Neural crest cell (in vitro differentiated cells): Measurements from ENCODE around the gene CYB561D2. TPM values are rescaled to one million over a fixed set of nuclear protein-coding genes. Genes with fewer than 3 reads are reported as not detected.

ENCODE experiments used
- DNase-seq: peaks from one replicate; pipeline ENCODE4 v3.0.0; 2021; ENCODE audit warnings: low read depth, mixed read lengths, low spot score
- H3K27ac Mint-ChIP-seq: one replicate; pipeline ENCODE4 v1.8.0; 2021; ENCODE audit warnings: mild to moderate bottlenecking, mixed read lengths; ENCODE audit not compliant: unreplicated experiment
- H3K27me3 Mint-ChIP-seq: 2 replicates; pipeline ENCODE4 v1.8.0; 2021; ENCODE audit warnings: low read depth, mild to moderate bottlenecking, mixed read lengths
- H3K36me3 Mint-ChIP-seq: 2 replicates; pipeline ENCODE4 v1.8.0; 2021; ENCODE audit warnings: low read depth, mild to moderate bottlenecking, mixed read lengths
- H3K4me1 Mint-ChIP-seq: 2 replicates; pipeline ENCODE4 v1.8.0; 2021; ENCODE audit warnings: mixed read lengths
- H3K4me3 Mint-ChIP-seq: one replicate; pipeline ENCODE4 v1.8.0; 2021; ENCODE audit warnings: mild to moderate bottlenecking, mixed read lengths
- H3K9me3 Mint-ChIP-seq: 2 replicates; pipeline ENCODE4 v1.8.0; 2021; ENCODE audit warnings: mixed read lengths
- total RNA-seq: library from RNA; stranded (reverse); gene quantifications from 2 replicates; pipeline ENCODE4 v1.2.1, GENCODE V29; 2021
- TF ChIP-seq, protein P1 (sequence below): fragments of 200-600 bp; sonication (generic); conservative IDR thresholded peaks from 2 replicates; pipeline ENCODE4 v1.5.0; 2021; ENCODE audit warnings: antibody characterized with exemption, mild to moderate bottlenecking

Gene CYB561D2
- total RNA-seq, 1 donor from 2014 or later = 11.7 TPM

DNA sequence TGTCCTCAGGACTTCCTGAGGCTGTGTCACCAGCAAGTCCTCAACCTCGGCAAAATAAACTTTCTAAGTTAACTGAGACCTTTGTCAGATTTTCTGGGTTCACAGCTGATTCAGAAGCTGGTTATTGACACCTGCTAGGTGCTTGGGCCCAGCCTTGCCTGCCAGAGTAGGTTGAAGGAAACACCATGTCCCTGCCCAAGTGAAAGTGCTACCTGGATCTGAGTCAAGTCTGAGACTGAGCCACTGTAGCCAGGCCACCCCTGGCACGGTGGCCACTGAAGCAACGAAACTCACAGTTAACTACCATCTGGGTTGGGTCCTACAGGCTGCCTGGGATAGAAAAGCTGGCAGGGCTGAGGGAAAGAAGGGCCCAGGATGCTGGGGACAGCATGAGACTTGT, 36.3 kb upstream of the CYB561D2 start:
- peak overlapping the region; percentile 8 for H3K4me3 Mint-ChIP-seq
- peaks cover 18% of the 10 kb centered on the region for H3K4me1 Mint-ChIP-seq
- H3K27ac Mint-ChIP-seq = no peak overlapping the region
- peaks cover 3% of the 10 kb centered on the region for H3K9me3 Mint-ChIP-seq
- no peaks in the 10 kb centered on the region for H3K27me3 Mint-ChIP-seq
- no peak for DNase-seq
- TF ChIP-seq, protein P1, sequence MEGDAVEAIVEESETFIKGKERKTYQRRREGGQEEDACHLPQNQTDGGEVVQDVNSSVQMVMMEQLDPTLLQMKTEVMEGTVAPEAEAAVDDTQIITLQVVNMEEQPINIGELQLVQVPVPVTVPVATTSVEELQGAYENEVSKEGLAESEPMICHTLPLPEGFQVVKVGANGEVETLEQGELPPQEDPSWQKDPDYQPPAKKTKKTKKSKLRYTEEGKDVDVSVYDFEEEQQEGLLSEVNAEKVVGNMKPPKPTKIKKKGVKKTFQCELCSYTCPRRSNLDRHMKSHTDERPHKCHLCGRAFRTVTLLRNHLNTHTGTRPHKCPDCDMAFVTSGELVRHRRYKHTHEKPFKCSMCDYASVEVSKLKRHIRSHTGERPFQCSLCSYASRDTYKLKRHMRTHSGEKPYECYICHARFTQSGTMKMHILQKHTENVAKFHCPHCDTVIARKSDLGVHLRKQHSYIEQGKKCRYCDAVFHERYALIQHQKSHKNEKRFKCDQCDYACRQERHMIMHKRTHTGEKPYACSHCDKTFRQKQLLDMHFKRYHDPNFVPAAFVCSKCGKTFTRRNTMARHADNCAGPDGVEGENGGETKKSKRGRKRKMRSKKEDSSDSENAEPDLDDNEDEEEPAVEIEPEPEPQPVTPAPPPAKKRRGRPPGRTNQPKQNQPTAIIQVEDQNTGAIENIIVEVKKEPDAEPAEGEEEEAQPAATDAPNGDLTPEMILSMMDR = no peak
- peaks cover 36% of the 10 kb centered on the region for H3K36me3 Mint-ChIP-seq

DNA sequence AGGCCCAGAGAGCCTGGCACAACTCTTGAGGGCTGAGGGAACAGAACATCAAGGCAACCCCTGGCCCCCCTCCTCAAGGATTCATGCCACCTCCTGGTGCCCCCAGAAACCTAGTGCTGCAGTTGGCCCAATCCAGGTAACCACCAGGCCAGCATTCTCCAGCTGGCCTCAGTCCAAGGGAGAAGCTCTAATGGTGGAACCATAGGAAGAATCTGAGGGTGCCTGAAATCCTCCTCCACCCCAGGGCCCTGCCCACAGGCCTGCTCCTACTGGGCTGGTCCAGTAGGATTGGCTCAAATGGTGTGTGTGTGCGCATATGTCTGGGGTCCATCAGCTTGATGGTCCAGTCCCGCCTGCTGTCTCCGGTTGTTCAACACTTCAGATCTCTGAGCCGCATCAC, 35.8 kb upstream of the CYB561D2 start:
- Mint-ChIP-seq H3K36me3 (peaks cover 36% of the 10 kb centered on the region), H3K27me3 (no peaks in the 10 kb centered on the region), H3K27ac (no peak overlapping the region), H3K9me3 (peaks cover 1% of the 10 kb centered on the region), H3K4me1 (peaks cover 23% of the 10 kb centered on the region), H3K4me3 (peak overlapping the region; percentile 82)
- DNase-seq = no peak
- TF ChIP-seq, protein P1 = no peak

DNA sequence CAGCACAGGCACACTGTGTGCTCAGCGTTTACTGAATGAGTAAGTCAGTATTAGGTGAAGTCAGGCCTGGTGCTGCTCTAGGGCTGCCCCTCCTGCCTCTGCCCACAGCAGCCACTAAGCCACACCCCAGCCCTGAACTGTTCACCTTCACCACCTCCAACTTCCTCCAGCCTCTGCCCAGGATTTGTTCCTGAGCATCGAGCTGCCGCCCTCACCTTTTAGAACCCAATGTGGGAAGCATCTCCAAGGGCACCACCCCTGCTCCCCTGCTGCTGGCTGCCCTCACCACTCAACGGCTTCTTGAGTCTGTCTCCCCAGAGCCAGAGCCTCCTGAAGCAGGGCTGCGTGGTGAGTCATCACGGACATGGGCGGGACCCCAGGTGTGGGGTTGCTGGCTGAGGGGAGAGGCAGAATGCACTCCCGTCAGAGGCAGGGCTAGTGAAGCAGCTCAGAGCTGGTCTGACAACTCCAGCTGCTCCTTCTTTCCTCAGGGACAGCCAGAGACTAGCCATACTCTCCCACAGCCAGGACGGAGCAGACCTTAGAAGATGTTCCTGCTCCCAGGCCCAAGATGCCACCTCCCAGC, 33.9 kb upstream of the CYB561D2 start:
- peak overlapping the region; percentile 38 for H3K4me3 Mint-ChIP-seq
- no peak for DNase-seq
- H3K27ac Mint-ChIP-seq = no peak overlapping the region

GRCh38 chr3:50317300-50317699, 33.4 kb upstream of the CYB561D2 start:
- Mint-ChIP-seq H3K36me3 (peaks cover 32% of the 10 kb centered on the region), H3K27me3 (no peaks in the 10 kb centered on the region), H3K4me1 (peaks cover 33% of the 10 kb centered on the region), H3K4me3 (peak overlapping the region; percentile 61), H3K9me3 (no peaks in the 10 kb centered on the region), H3K27ac (no peak overlapping the region)
- TF ChIP-seq, protein P1 = no peak
- no peak for DNase-seq

More for the DNA sequence above, 33.9 kb upstream of the CYB561D2 start:
- Mint-ChIP-seq H3K36me3 (peaks cover 32% of the 10 kb centered on the region), H3K27me3 (no peaks in the 10 kb centered on the region), H3K4me1 (peaks cover 33% of the 10 kb centered on the region), H3K9me3 (no peaks in the 10 kb centered on the region)
- TF ChIP-seq, protein P1 = no peak

DNA sequence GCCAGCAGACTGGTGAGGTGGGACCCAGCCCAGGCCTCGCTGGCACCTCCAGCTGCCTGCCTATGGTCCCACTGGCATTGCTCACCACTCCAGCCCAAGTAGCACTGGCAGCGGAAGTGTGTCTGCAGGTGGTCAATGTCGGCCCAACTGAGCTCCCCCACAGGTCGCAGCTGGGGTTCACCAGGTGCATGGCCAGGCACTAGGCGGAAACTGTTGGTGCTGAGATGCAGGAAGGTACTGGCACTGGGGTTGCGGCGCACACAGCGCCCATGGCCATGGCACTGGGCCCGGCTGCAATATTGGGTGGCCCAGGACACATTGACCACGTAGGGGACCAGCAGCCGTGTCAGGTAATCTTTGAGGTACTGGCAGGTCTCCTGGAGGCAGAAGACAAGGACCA, 32.5 kb upstream of the CYB561D2 start:
- Mint-ChIP-seq H3K4me3 (peak overlapping the region; percentile 82), H3K36me3 (peaks cover 31% of the 10 kb centered on the region), H3K27me3 (no peaks in the 10 kb centered on the region), H3K27ac (no peak overlapping the region), H3K9me3 (no peaks in the 10 kb centered on the region), H3K4me1 (peaks cover 39% of the 10 kb centered on the region)
- DNase-seq = no peak
- TF ChIP-seq, protein P1 = no peak
